HL-60 (cell line): ENCODE measurements around the gene MSH3.

Source experiments
- CTCF ChIP-seq: IDR thresholded peaks from one replicate; pipeline ENCODE4 v1.5.1; 2011; ENCODE audit warnings: low read length, control low read depth, inconsistent platforms; ENCODE audit not compliant: insufficient read depth
- POLR2AphosphoS5 ChIP-seq: IDR thresholded peaks from 2 replicates; pipeline ENCODE4 v1.6.1; 2012; ENCODE audit warnings: low read depth
- REST ChIP-seq: IDR thresholded peaks from 2 replicates; pipeline ENCODE4 v1.6.1; 2012; ENCODE audit warnings: low read depth; ENCODE audit not compliant: insufficient replicate concordance

GRCh38 chr5:80822640-80823039 is 168.2 kb downstream of the MSH3 start:
- no peak for TF ChIP-seq REST
- no peak for TF ChIP-seq CTCF
- no peak for TF ChIP-seq POLR2AphosphoS5
